ENCODE results near the gene SLC25A21.

GRCh38 chr14:36845356-36846012 lies 326.9 kb downstream of the SLC25A21 start:
- TF ChIP-seq SIN3A (IDR thresholded peaks at IDR 0.05; ENCODE audit: borderline replicate concordance, insufficient read depth, low read length) (no peak), REST (IDR thresholded peaks at IDR 0.05; ENCODE audit: insufficient read depth in 1 of 2, low read depth in 2 of 2, low read length in 2 of 2) (no peak), POLR2AphosphoS5 (IDR thresholded peaks at IDR 0.05; ENCODE audit: low read depth, low read length) (no peak), TAF1 (IDR thresholded peaks at IDR 0.05; ENCODE audit: borderline replicate concordance, insufficient read depth, low read length) (no peak)
